Measurements from ENCODE around the gene LAMA3.

Gene LAMA3

GRCh38 chr18:23938043-23938756 lies 248.9 kb downstream of the LAMA3 start:
- 91 to 92% methylated on average over 11 of the region's 11 CpGs for WGBS, 2 experiments
- Histone ChIP-seq H3K4me1 (ENCODE audit: control insufficient read depth, insufficient read depth, low read length) (no peaks in the 10 kb centered on the region), H3K4me3 (ENCODE audit: insufficient read depth, low read depth, low read length) (no peak overlapping the region), H3K27me3 (ENCODE audit: control insufficient read depth, insufficient read depth, low read length, poor library complexity, severe bottlenecking) (no peaks in the 10 kb centered on the region), H3K9me3 (ENCODE audit: control insufficient read depth, low read length) (no peaks in the 10 kb centered on the region), H3K27ac (ENCODE audit: insufficient read depth, low read depth, low read length, poor library complexity, severe bottlenecking) (no peak overlapping the region), H3K36me3 (ENCODE audit: control insufficient read depth, insufficient read depth, low read length) (no peaks in the 10 kb centered on the region)

GRCh38 chr18:23938901-23939341 lies 249.7 kb downstream of the LAMA3 start:
- Histone ChIP-seq H3K9me3 (ENCODE audit: control insufficient read depth, low read length) (no peaks in the 10 kb centered on the region), H3K36me3 (ENCODE audit: control insufficient read depth, insufficient read depth, low read length) (no peaks in the 10 kb centered on the region), H3K4me1 (ENCODE audit: control insufficient read depth, insufficient read depth, low read length) (no peaks in the 10 kb centered on the region), H3K4me3 (ENCODE audit: insufficient read depth, low read depth, low read length) (no peak overlapping the region), H3K27me3 (ENCODE audit: control insufficient read depth, insufficient read depth, low read length, poor library complexity, severe bottlenecking) (no peaks in the 10 kb centered on the region), H3K27ac (ENCODE audit: insufficient read depth, low read depth, low read length, poor library complexity, severe bottlenecking) (no peak overlapping the region)
- WGBS, 2 experiments: 90 to 92% methylated on average over 5 of the region's 5 CpGs

GRCh38 chr18:23939366-23939765 lies 250.1 kb downstream of the LAMA3 start:
- 89 to 94% methylated on average over 4 of the region's 4 CpGs for WGBS, 2 experiments
- no peaks in the 10 kb centered on the region for H3K27me3 ChIP-seq (ENCODE audit: control insufficient read depth, insufficient read depth, low read length, poor library complexity, severe bottlenecking)
- H3K36me3 ChIP-seq (ENCODE audit: control insufficient read depth, insufficient read depth, low read length): no peaks in the 10 kb centered on the region
- H3K9me3 ChIP-seq (ENCODE audit: control insufficient read depth, low read length): no peaks in the 10 kb centered on the region
- no peak overlapping the region for H3K4me3 ChIP-seq (ENCODE audit: insufficient read depth, low read depth, low read length)
- H3K4me1 ChIP-seq (ENCODE audit: control insufficient read depth, insufficient read depth, low read length): no peaks in the 10 kb centered on the region
- no peak overlapping the region for H3K27ac ChIP-seq (ENCODE audit: insufficient read depth, low read depth, low read length, poor library complexity, severe bottlenecking)

GRCh38 chr18:23939896-23940295 lies 250.6 kb downstream of the LAMA3 start:
- H3K27me3 ChIP-seq (ENCODE audit: control insufficient read depth, insufficient read depth, low read length, poor library complexity, severe bottlenecking): no peaks in the 10 kb centered on the region
- WGBS, 2 experiments: 91 to 92% methylated on average over 7 of the region's 7 CpGs
- no peaks in the 10 kb centered on the region for H3K36me3 ChIP-seq (ENCODE audit: control insufficient read depth, insufficient read depth, low read length)
- H3K27ac ChIP-seq (ENCODE audit: insufficient read depth, low read depth, low read length, poor library complexity, severe bottlenecking): no peak overlapping the region
- no peaks in the 10 kb centered on the region for H3K9me3 ChIP-seq (ENCODE audit: control insufficient read depth, low read length)
- H3K4me1 ChIP-seq (ENCODE audit: control insufficient read depth, insufficient read depth, low read length): no peaks in the 10 kb centered on the region
- H3K4me3 ChIP-seq (ENCODE audit: insufficient read depth, low read depth, low read length): no peak overlapping the region

- WGBS, 2 experiments: 97 to 98% methylated on average over 3 of the region's 3 CpGs
- H3K27me3 ChIP-seq (ENCODE audit: control insufficient read depth, insufficient read depth, low read length, poor library complexity, severe bottlenecking): no peaks in the 10 kb centered on the region
- H3K9me3 ChIP-seq (ENCODE audit: control insufficient read depth, low read length): no peaks in the 10 kb centered on the region
- H3K4me1 ChIP-seq (ENCODE audit: control insufficient read depth, insufficient read depth, low read length): no peaks in the 10 kb centered on the region
- no peak overlapping the region for H3K4me3 ChIP-seq (ENCODE audit: insufficient read depth, low read depth, low read length)
- no peaks in the 10 kb centered on the region for H3K36me3 ChIP-seq (ENCODE audit: control insufficient read depth, insufficient read depth, low read length)
- H3K27ac ChIP-seq (ENCODE audit: insufficient read depth, low read depth, low read length, poor library complexity, severe bottlenecking): no peak overlapping the region
Observed at GRCh38 chr18:23941791-23942190, 252.5 kb downstream of the LAMA3 start.

GRCh38 chr18:23943104-23943503 lies 253.9 kb downstream of the LAMA3 start:
- H3K4me1 ChIP-seq (ENCODE audit: control insufficient read depth, insufficient read depth, low read length): no peaks in the 10 kb centered on the region
- no peak overlapping the region for H3K4me3 ChIP-seq (ENCODE audit: insufficient read depth, low read depth, low read length)
- 87 to 89% methylated on average over 5 to 6 of the region's 6 CpGs for WGBS, 2 experiments
- H3K27me3 ChIP-seq (ENCODE audit: control insufficient read depth, insufficient read depth, low read length, poor library complexity, severe bottlenecking): no peaks in the 10 kb centered on the region
- no peaks in the 10 kb centered on the region for H3K36me3 ChIP-seq (ENCODE audit: control insufficient read depth, insufficient read depth, low read length)
- H3K27ac ChIP-seq (ENCODE audit: insufficient read depth, low read depth, low read length, poor library complexity, severe bottlenecking): no peak overlapping the region
- H3K9me3 ChIP-seq (ENCODE audit: control insufficient read depth, low read length): no peaks in the 10 kb centered on the region

- no peak overlapping the region for H3K4me3 ChIP-seq (ENCODE audit: insufficient read depth, low read depth, low read length)
- H3K36me3 ChIP-seq (ENCODE audit: control insufficient read depth, insufficient read depth, low read length): no peaks in the 10 kb centered on the region
- H3K27ac ChIP-seq (ENCODE audit: insufficient read depth, low read depth, low read length, poor library complexity, severe bottlenecking): no peak overlapping the region
- no peaks in the 10 kb centered on the region for H3K9me3 ChIP-seq (ENCODE audit: control insufficient read depth, low read length)
- H3K27me3 ChIP-seq (ENCODE audit: control insufficient read depth, insufficient read depth, low read length, poor library complexity, severe bottlenecking): no peaks in the 10 kb centered on the region
- WGBS, 2 experiments: 94 to 95% methylated on average over 7 of the region's 7 CpGs
- H3K4me1 ChIP-seq (ENCODE audit: control insufficient read depth, insufficient read depth, low read length): no peaks in the 10 kb centered on the region
Observed at GRCh38 chr18:23943903-23944624, 254.8 kb downstream of the LAMA3 start.

- Histone ChIP-seq H3K4me1 (ENCODE audit: control insufficient read depth, insufficient read depth, low read length) (peaks cover 4% of the 10 kb centered on the region), H3K9me3 (ENCODE audit: control insufficient read depth, low read length) (no peaks in the 10 kb centered on the region)
- WGBS, 2 experiments: 81 to 83% methylated on average over 5 to 7 of the region's 7 CpGs
Observed at GRCh38 chr18:23945416-23946079, 256.3 kb downstream of the LAMA3 start.

GRCh38 chr18:23949863-23950262 lies 260.6 kb downstream of the LAMA3 start:
- no peak overlapping the region for H3K4me3 ChIP-seq (ENCODE audit: insufficient read depth, low read depth, low read length)
- no peaks in the 10 kb centered on the region for H3K36me3 ChIP-seq (ENCODE audit: control insufficient read depth, insufficient read depth, low read length)
- H3K4me1 ChIP-seq (ENCODE audit: control insufficient read depth, insufficient read depth, low read length): peaks cover 10% of the 10 kb centered on the region
- no peak overlapping the region for H3K27ac ChIP-seq (ENCODE audit: insufficient read depth, low read depth, low read length, poor library complexity, severe bottlenecking)
- 73 to 76% methylated on average over 5 of the region's 5 CpGs for WGBS, 2 experiments
- no peaks in the 10 kb centered on the region for H3K9me3 ChIP-seq (ENCODE audit: control insufficient read depth, low read length)
- no peaks in the 10 kb centered on the region for H3K27me3 ChIP-seq (ENCODE audit: control insufficient read depth, insufficient read depth, low read length, poor library complexity, severe bottlenecking)

More at GRCh38 chr18:23945416-23946079, 256.3 kb downstream of the LAMA3 start:
- no peak overlapping the region for H3K4me3 ChIP-seq (ENCODE audit: insufficient read depth, low read depth, low read length)
- H3K36me3 ChIP-seq (ENCODE audit: control insufficient read depth, insufficient read depth, low read length): no peaks in the 10 kb centered on the region
- no peaks in the 10 kb centered on the region for H3K27me3 ChIP-seq (ENCODE audit: control insufficient read depth, insufficient read depth, low read length, poor library complexity, severe bottlenecking)
- no peak overlapping the region for H3K27ac ChIP-seq (ENCODE audit: insufficient read depth, low read depth, low read length, poor library complexity, severe bottlenecking)

GRCh38 chr18:23950644-23951043 lies 261.4 kb downstream of the LAMA3 start:
- H3K27ac ChIP-seq (ENCODE audit: insufficient read depth, low read depth, low read length, poor library complexity, severe bottlenecking): no peak overlapping the region
- 76 to 78% methylated on average over 1 to 3 of the region's 3 CpGs for WGBS, 2 experiments
- H3K27me3 ChIP-seq (ENCODE audit: control insufficient read depth, insufficient read depth, low read length, poor library complexity, severe bottlenecking): no peaks in the 10 kb centered on the region
- peaks cover 10% of the 10 kb centered on the region for H3K4me1 ChIP-seq (ENCODE audit: control insufficient read depth, insufficient read depth, low read length)
- H3K9me3 ChIP-seq (ENCODE audit: control insufficient read depth, low read length): no peaks in the 10 kb centered on the region
- no peak overlapping the region for H3K4me3 ChIP-seq (ENCODE audit: insufficient read depth, low read depth, low read length)
- H3K36me3 ChIP-seq (ENCODE audit: control insufficient read depth, insufficient read depth, low read length): no peaks in the 10 kb centered on the region
